BE2C (cell line): ENCODE results near the gene GTF3C4.

ENCODE experiments used
- DNase-seq: peaks from one replicate; pipeline ENCODE4 v3.0.0-alpha.2; 2020
- H3K27me3 ChIP-seq: fragments of 250-450 bp; sonication (Bioruptor Pico); 2 replicates; pipeline ENCODE4 v1.5.1; 2020; ENCODE audit warnings: mild to moderate bottlenecking
- H3K36me3 ChIP-seq: fragments of 250-450 bp; sonication (Bioruptor Pico); 2 replicates; pipeline ENCODE4 v1.5.1; 2020; ENCODE audit warnings: mild to moderate bottlenecking
- H3K4me1 ChIP-seq: fragments of 250-450 bp; sonication (Bioruptor Pico); 2 replicates; pipeline ENCODE4 v1.5.1; 2020
- H3K4me3 ChIP-seq: 2 replicates; pipeline ENCODE4 v1.5.1; 2011; ENCODE audit warnings: low read depth, low read length
- H3K9me3 ChIP-seq: fragments of 250-450 bp; sonication (Bioruptor Pico); 2 replicates; pipeline ENCODE4 v1.5.1; 2020
- TF ChIP-seq, protein P1 (sequence below): IDR thresholded peaks from 2 replicates; pipeline ENCODE4 v1.5.1; 2012; ENCODE audit warnings: mild to moderate bottlenecking, low read depth, low read length

The GTF3C4 gene

DNA sequence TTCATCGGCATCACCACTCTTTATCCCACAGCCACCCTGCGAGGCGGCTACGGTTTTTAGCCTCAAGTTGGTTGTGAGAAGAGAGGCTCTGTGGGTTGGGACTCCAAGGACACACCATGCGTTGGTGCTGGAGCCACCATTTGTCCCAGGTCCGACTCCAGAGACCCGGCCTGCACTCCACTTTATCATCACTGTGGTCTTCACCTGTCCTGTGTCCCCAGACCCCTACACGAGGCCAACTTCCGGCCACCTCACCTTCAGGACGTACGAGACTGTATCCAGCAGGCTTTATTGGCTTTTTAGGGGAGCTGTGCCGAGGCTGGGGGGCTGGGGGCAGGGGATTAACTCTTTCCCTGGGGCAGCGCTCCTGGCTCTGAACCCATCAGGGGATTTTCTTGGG is 55.0 kb downstream of the GTF3C4 start:
- DNase-seq = no peak
- Histone ChIP-seq H3K36me3 (no peaks in the 10 kb centered on the region), H3K9me3 (no peaks in the 10 kb centered on the region), H3K27me3 (no peaks in the 10 kb centered on the region), H3K4me3 (no peak overlapping the region), H3K4me1 (no peaks in the 10 kb centered on the region)
- TF ChIP-seq, protein P1, sequence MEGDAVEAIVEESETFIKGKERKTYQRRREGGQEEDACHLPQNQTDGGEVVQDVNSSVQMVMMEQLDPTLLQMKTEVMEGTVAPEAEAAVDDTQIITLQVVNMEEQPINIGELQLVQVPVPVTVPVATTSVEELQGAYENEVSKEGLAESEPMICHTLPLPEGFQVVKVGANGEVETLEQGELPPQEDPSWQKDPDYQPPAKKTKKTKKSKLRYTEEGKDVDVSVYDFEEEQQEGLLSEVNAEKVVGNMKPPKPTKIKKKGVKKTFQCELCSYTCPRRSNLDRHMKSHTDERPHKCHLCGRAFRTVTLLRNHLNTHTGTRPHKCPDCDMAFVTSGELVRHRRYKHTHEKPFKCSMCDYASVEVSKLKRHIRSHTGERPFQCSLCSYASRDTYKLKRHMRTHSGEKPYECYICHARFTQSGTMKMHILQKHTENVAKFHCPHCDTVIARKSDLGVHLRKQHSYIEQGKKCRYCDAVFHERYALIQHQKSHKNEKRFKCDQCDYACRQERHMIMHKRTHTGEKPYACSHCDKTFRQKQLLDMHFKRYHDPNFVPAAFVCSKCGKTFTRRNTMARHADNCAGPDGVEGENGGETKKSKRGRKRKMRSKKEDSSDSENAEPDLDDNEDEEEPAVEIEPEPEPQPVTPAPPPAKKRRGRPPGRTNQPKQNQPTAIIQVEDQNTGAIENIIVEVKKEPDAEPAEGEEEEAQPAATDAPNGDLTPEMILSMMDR = no peak

- no peak for DNase-seq
- TF ChIP-seq, protein P1 = no peak
- no peaks in the 10 kb centered on the region for H3K4me1 ChIP-seq
- no peaks in the 10 kb centered on the region for H3K9me3 ChIP-seq
- H3K27me3 ChIP-seq = no peaks in the 10 kb centered on the region
- no peak overlapping the region for H3K4me3 ChIP-seq
- H3K36me3 ChIP-seq = no peaks in the 10 kb centered on the region
Measured at GRCh38 chr9:132726576-132727130, 56.4 kb downstream of the GTF3C4 start.

DNA sequence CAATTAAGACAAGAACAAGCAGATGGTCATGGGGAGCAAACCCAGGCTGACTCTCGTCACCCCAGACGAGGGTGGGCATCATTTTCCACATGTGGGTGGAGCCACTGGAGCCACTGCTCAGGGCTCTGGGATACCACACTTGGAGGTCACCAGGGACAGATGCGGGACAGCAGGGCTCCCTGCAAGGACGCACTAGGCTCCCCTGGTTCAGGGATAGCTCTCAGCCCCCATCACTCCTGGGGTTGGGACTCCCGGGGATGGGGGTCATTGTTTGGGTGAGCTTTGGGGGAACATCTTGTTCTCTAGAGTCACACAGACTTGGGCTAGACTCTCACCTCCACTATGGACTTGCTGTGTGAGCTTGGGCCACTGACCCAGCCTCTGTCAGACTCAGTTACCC is 57.8 kb downstream of the GTF3C4 start:
- no peak for DNase-seq
- TF ChIP-seq, protein P1 = no peak
- Histone ChIP-seq H3K4me1 (no peaks in the 10 kb centered on the region), H3K9me3 (no peaks in the 10 kb centered on the region), H3K36me3 (no peaks in the 10 kb centered on the region), H3K4me3 (no peak overlapping the region), H3K27me3 (no peaks in the 10 kb centered on the region)

GRCh38 chr9:132728497-132728896 is 58.2 kb downstream of the GTF3C4 start:
- Histone ChIP-seq H3K9me3 (no peaks in the 10 kb centered on the region), H3K27me3 (no peaks in the 10 kb centered on the region), H3K4me1 (no peaks in the 10 kb centered on the region), H3K36me3 (no peaks in the 10 kb centered on the region), H3K4me3 (no peak overlapping the region)
- TF ChIP-seq, protein P1 = no peak
- no peak for DNase-seq

- H3K9me3 ChIP-seq = no peaks in the 10 kb centered on the region
- H3K4me1 ChIP-seq = no peaks in the 10 kb centered on the region
- no peak overlapping the region for H3K4me3 ChIP-seq
- H3K36me3 ChIP-seq = no peaks in the 10 kb centered on the region
- TF ChIP-seq, protein P1 = no peak
- DNase-seq = no peak
- H3K27me3 ChIP-seq = no peaks in the 10 kb centered on the region
Measured at GRCh38 chr9:132729235-132729890, 59.1 kb downstream of the GTF3C4 start.
